ENCODE measurements around the gene GLIS1.
A peak's percentile ranks its signal among the peaks of the same experiment; 100 is the strongest.

Gene GLIS1

GRCh38 chr1:53631622-53632310, 107.2 kb downstream of the GLIS1 start:
- DNase-seq = no peak

DNA sequence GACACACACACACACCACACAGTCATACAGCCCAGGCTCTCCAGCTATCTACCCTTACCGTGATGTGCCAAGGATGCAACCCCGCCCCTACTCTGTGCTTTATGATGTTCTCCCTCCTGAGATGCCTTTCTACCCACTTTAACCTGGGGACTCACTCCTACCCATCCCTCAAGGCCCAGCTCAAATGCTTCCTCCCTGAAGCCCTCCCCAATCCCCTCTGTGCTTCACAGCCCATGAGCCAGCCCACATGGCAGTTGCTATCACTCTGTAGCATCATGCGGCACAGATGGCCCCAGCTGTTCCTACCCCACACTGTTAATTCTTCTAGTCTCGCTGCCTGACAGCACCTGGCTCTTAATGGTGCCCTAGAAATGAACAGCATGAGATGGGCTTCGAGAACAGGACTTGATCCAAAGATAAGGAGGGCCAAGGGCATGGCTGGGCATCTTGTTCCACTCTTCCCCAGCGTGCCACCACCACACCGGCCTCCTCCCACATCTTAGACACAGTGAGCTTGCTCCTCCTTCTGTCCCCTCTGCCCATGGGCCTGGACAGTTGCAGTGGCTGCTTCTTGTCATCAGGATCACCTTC, 109.8 kb downstream of the GLIS1 start:
- DNase-seq = no peak

GRCh38 chr1:53628286-53628955, 110.5 kb downstream of the GLIS1 start:
- no peak for DNase-seq

DNA sequence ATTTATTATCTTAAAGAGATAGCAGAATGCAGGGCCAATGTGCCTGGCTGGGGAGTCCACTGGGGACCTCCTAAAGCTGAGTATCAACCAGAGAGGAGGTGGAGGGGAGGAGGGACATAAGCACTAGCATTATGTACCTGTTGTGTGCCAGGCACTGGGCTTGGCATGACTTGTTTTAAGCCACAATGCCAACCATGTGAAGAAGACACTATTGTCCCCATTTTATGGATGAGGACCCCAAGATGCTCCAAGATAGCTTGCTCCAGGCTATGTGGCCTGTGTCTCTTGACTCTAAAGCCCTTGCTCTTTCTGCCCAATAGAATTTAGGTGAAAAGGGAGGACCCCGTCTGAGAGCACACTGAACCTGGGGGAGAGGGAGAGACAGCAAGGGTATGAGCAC, 111.3 kb downstream of the GLIS1 start:
- no peak for DNase-seq

DNA sequence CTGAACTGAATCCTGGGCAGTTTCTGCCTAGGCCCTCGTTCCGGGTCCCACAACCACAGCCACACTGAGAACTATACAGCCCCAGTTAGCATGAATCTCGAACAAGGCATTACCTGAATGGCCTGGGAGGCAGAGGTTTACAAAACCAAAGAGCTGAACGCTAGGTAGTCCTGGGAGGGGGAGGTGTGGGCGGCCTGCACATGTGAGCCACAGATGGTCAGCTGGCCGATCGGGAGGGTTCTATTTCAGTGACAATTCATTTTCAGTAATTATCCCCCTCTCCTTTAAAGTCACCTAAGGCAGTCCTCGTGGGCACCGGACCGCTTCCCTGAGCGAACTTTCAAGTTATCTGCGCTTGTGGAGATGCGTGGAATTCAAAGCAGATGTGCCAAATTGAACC, 111.9 kb downstream of the GLIS1 start:
- no peak for DNase-seq

- no peak for DNase-seq
Observed at GRCh38 chr1:53626616-53627015, 112.3 kb downstream of the GLIS1 start.

DNA sequence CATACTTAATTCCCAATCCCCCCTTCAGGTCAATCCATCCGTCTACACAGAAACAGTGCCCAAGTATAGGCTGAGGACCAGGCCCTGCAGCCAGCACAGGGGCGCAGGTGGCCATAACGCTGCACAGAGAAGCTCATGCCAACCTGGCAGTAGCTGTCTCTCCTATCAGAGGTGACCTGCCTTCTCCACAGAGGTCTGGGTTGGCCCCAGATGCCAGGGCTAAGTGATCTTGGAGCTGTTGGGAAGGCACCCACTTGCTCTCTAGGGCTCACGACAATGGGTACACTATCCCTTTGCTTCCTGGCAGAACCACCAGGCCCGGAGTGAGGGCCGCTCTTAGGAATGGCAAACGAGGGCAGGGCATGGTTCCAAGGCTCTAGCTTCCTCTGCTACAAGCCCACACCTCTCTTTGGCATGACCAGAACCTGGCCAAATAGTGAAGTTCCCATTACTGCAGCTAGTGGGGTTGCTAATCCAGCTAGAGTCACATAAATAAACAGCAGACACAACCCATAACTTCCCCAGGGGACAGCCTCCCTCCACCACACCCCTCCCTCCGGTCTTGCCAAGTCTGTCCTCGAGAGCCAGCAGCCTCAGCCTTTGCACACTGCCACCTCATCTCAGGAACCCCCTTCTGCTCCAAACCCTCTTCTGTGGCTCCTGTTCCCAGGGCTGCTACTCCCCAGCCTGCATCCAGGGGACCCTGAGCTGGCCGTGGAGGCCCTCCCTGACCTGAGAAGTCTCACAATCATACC, 113.0 kb downstream of the GLIS1 start:
- no peak for DNase-seq

DNA sequence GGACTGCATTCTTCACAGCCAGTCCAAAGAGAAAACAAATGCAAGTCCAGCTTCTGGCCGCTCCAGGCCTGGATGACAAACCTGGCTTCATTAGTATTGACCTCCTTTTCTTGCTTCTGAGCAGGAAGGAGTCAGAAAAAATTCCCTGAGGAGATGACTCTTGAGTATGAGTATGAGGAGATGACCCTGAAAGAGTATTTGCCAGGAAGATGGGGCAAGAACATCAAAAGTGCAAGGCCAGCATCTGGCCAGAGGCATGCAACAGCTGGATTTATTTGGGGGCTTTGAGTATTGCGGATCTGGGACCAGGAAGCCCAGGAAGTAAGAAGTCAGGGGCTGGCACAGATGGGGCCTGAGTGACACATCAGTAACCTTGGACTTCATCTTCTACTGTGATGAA, 113.9 kb downstream of the GLIS1 start:
- no peak for DNase-seq

- DNase-seq = no peak
Observed at GRCh38 chr1:53622531-53622930, 116.4 kb downstream of the GLIS1 start.

- no peak for DNase-seq
Observed at GRCh38 chr1:53621144-53621543, 117.8 kb downstream of the GLIS1 start.

- peak; percentile 10 for DNase-seq
Observed at GRCh38 chr1:53620061-53620855, 118.7 kb downstream of the GLIS1 start.

DNA sequence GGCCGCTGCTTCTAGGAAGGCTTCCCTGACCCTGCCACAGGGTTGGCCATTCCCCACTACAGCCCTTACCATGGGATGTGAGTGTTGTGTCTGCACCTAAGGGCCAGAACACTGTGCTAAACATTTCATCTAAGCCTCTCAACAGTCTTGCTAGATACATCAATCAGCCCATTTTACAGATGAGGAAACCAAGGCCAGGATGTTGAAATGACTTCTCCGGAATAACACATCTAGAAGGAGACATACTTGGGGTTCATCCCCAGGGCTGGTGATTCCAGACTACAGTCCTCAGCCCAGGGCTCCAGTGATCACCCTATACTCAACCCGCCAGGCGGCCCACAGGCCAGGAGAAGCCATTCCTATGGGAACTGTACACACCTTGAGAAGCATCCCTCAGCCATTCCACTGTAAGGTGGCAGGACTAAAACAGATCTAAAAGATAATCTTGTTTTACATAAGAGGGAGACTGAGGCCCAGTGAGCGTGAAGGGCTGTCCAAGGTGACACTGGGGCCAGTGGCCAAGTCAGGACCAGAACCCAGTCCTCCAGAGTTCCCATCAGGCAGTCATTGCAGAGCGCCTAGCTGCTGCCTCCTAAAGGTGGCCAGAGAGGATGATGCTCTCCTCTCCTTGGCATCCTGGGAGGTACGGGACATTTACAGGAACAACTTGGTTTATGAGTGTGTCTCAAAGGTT, 119.5 kb downstream of the GLIS1 start:
- no peak for DNase-seq

DNA sequence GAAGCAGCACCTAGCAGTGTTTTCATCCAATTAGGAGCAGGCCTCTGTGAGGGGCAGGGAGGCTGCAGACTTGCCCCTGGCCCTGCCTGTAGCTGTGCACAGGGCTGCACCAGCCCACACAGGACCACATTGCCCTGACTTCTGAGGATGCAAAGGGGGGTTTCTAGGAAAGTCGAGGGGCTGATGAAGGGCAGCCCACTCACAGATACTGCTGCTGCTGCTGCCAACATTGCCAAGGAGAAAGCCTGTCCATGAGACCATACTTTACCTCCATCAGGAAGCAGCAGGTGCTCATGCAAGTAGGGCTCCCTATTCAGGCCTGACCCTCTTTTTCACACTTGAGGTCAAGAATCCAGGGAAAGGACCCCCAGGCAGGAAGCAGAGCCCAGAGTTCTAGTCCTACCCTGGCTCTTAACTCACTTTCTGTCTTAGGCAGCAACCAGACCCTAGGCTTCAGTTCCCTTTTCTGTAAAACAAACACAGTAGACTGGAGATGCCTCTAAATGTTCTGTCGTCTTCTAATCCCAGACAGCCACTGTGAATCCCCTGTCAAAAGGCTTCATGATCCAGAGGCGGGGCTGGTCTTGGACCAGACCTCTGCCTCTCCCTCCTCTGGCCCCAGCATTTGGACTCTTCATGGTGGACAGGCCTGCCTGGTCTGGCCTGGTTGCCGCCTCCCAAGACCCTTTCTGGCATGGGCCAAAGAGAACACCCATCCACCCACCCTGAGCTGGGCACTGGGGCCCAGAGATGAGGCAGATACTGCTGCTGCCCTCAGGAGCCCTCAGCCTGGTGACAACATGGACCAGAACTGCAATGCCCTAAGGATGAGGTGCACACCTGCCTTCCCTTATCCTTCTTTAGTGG, 120.2 kb downstream of the GLIS1 start:
- DNase-seq = no peak

GRCh38 chr1:53617851-53618499, 121.0 kb downstream of the GLIS1 start:
- no peak for DNase-seq

- DNase-seq = no peak
Observed at GRCh38 chr1:53617382-53617781, 121.6 kb downstream of the GLIS1 start.

DNA sequence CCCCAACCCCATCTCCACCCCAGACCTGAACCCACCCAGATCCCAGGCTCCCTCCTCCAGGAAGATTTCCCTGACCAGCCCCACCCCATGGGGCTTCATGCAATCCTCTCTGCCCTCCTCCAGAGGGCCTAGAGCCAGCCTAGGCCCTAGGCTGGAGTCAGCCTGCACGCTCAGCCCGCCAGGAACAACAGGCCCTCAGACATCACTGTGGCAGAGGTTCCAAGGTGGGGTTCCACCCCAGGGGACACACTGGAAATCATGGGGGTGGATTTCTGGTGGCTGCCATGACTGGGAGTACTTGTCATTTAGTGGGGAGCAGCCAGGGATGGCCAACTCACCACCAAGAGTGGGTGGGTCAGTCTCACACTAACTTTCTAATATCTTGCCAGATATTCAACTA, 122.0 kb downstream of the GLIS1 start:
- DNase-seq = no peak

GRCh38 chr1:53616511-53616910, 122.5 kb downstream of the GLIS1 start:
- DNase-seq = no peak

DNA sequence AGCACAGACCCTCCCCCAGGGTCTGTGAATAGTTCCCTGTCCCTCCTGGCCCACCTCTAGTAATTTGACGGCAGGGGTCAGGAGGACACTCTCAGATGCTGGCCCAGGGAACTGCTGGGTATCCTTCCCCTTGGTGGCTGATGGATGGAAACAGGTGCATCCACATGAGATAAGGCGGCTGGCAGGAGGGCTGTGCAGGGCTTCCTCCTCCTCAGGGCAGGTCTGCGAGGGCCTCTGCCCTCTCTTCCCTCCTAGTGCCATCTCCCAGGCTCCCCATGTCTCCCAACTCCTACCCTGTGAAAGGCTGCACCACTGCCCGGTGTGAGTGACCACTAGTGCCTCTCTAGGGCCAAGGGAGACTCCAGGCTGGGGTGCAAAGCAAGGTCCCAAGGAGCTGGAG, 123.9 kb downstream of the GLIS1 start:
- DNase-seq = no peak

GRCh38 chr1:53614231-53615021, 124.5 kb downstream of the GLIS1 start:
- DNase-seq = no peak

DNA sequence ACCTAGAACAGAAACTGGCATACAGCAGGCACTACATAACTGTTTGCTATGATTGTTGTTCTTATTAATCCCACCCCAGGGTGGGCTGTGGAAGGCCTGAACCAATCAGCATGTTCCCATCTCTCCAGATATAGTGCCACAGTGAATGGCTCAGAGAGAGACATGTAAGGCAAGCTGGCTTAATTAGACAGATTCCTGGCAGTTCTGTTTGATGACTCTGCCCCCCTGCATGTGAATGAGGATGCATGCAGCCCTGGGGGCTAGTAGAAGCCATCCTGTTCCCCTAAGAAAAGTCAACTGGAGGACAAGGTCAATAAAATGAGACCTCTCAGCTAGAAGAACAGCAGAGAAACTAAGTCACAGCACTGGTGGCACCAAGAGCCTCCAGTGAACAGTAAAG, 130.3 kb downstream of the GLIS1 start:
- DNase-seq = no peak

Data from DMS79 (cell line).